Upper lobe of left lung (tissue), 4 donors: ENCODE measurements around the gene FHOD1.

ENCODE experiments used
- EP300 ChIP-seq, 4 donors: sonication (generic); formaldehyde crosslinking; IDR thresholded peaks; one replicate each; pipeline ENCODE4 v1.5.1; 2017; ENCODE audit warnings: antibody characterized with exemption in 4 of 4, control low read depth in 2 of 4
- POLR2A ChIP-seq, 4 donors: fragments of 450-650 bp; IDR thresholded peaks; one replicate each; pipeline ENCODE4 v1.5.1; 2016 to 2017; ENCODE audit warnings: antibody characterized with exemption in 4 of 4, mild to moderate bottlenecking in 2 of 4
- POLR2AphosphoS5 ChIP-seq, 2 donors: sonication (generic); formaldehyde crosslinking; IDR thresholded peaks; one replicate each; pipeline ENCODE4 v1.5.1; 2017; ENCODE audit warnings: antibody characterized with exemption in 2 of 2
- TF ChIP-seq, protein P1 (sequence below), 6 experiments: fragments of 450-650 bp in 4 of 6; fragments of 200-600 bp in 2 of 6; sonication (generic) in 2 of 6; IDR thresholded peaks; one replicate each; pipeline ENCODE4 v1.5.1; 2016 to 2019; ENCODE audit warnings: antibody characterized with exemption in 6 of 6

DNA sequence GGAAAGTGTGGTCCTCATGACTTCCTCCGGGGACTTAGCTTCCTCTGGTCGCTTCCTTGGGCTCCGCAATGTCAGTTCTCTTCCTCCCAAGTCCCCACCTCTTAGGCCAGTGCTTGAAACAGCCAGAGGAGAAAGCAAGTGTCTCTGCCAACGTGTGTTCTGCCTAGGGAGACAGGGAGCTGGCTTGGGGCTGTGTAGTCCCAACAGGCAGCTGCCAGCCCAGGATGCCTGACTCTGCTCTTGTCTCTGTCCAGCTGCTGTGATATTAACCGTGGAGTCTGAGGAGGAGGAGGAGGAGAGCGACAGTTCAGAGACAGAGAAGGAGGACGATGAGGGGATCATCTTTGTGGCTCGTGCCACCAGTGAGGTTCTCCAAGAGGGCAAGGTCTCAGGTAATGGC lies 18.6 kb upstream of the FHOD1 start:
- TF ChIP-seq, protein P1, sequence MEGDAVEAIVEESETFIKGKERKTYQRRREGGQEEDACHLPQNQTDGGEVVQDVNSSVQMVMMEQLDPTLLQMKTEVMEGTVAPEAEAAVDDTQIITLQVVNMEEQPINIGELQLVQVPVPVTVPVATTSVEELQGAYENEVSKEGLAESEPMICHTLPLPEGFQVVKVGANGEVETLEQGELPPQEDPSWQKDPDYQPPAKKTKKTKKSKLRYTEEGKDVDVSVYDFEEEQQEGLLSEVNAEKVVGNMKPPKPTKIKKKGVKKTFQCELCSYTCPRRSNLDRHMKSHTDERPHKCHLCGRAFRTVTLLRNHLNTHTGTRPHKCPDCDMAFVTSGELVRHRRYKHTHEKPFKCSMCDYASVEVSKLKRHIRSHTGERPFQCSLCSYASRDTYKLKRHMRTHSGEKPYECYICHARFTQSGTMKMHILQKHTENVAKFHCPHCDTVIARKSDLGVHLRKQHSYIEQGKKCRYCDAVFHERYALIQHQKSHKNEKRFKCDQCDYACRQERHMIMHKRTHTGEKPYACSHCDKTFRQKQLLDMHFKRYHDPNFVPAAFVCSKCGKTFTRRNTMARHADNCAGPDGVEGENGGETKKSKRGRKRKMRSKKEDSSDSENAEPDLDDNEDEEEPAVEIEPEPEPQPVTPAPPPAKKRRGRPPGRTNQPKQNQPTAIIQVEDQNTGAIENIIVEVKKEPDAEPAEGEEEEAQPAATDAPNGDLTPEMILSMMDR (IDR thresholded peaks at IDR 0.05): no peak
- no peak for TF ChIP-seq POLR2AphosphoS5 (IDR thresholded peaks at IDR 0.05)
- no peak for TF ChIP-seq EP300 (IDR thresholded peaks at IDR 0.05)
- TF ChIP-seq POLR2A (IDR thresholded peaks at IDR 0.05): no peak
